ENCODE results near the gene SLC22A9. TPM values are rescaled to one million over a fixed set of nuclear protein-coding genes. Genes with fewer than 3 reads are reported as not detected.

The SLC22A9 gene
- total RNA-seq, 6 donors from 2014 or later, result not detected

- WGBS, 2 donors, result 71 to 72% methylated on average over 1 of the region's 1 CpG
- DNase-seq (no peak), ATAC-seq (ENCODE audit: low FRiP score in 2 of 2) (no peak)
- no peak overlapping the region for H3K4me3 ChIP-seq
- peaks cover 0 to 3% (median 0%) of the 10 kb centered on the region in 4 donors for H3K9me3 ChIP-seq
- no peak overlapping the region for H3K27ac ChIP-seq
- TF ChIP-seq EP300 (IDR thresholded peaks at IDR 0.05) (no peak), CTCF (IDR thresholded peaks at IDR 0.05) (no peak), POLR2AphosphoS5 (IDR thresholded peaks at IDR 0.05) (no peak), POLR2A (IDR thresholded peaks at IDR 0.05) (no peak)
- H3K4me1 ChIP-seq, result no peaks in the 10 kb centered on the region
- H3K27me3 ChIP-seq, result no peaks in the 10 kb centered on the region
- H3K36me3 ChIP-seq, result no peaks in the 10 kb centered on the region
Observed at GRCh38 chr11:63362196-63362793, 7.3 kb upstream of the SLC22A9 start.

- H3K4me3 ChIP-seq, result no peak overlapping the region
- no peak for ATAC-seq (ENCODE audit: low FRiP score in 2 of 2)
Observed at GRCh38 chr11:63369971-63370588, 495 bp downstream of the SLC22A9 start.

GRCh38 chr11:63371396-63371795 lies 1.8 kb downstream of the SLC22A9 start:
- Histone ChIP-seq H3K4me3 (no peak overlapping the region), H3K9me3 (no peaks in the 10 kb centered on the region), H3K36me3 (no peaks in the 10 kb centered on the region), H3K27ac (no peak overlapping the region), H3K27me3 (no peaks in the 10 kb centered on the region), H3K4me1 (no peaks in the 10 kb centered on the region)
- ATAC-seq (ENCODE audit: low FRiP score in 2 of 2) (no peak), DNase-seq (no peak)
- TF ChIP-seq CTCF (IDR thresholded peaks at IDR 0.05) (no peak), POLR2A (IDR thresholded peaks at IDR 0.05) (no peak), POLR2AphosphoS5 (IDR thresholded peaks at IDR 0.05) (no peak), EP300 (IDR thresholded peaks at IDR 0.05) (no peak)
- 80% methylated on average over 2 of the region's 2 CpGs for WGBS, 2 donors

More at GRCh38 chr11:63369971-63370588, 495 bp downstream of the SLC22A9 start:
- H3K4me1 ChIP-seq, result no peaks in the 10 kb centered on the region
- no peaks in the 10 kb centered on the region for H3K36me3 ChIP-seq
- TF ChIP-seq POLR2A (IDR thresholded peaks at IDR 0.05), result no peak
- TF ChIP-seq EP300 (IDR thresholded peaks at IDR 0.05), result no peak
- TF ChIP-seq CTCF (IDR thresholded peaks at IDR 0.05), result no peak
- no peak for TF ChIP-seq POLR2AphosphoS5 (IDR thresholded peaks at IDR 0.05)
- 87 to 90% methylated on average over 7 of the region's 7 CpGs for WGBS, 2 donors
- DNase-seq, result no peak
- no peaks in the 10 kb centered on the region for H3K27me3 ChIP-seq
- no peaks in the 10 kb centered on the region for H3K9me3 ChIP-seq
- H3K27ac ChIP-seq, result no peak overlapping the region

- Histone ChIP-seq H3K4me3 (no peak overlapping the region), H3K4me1 (no peaks in the 10 kb centered on the region), H3K36me3 (no peaks in the 10 kb centered on the region), H3K27ac (no peak overlapping the region), H3K27me3 (no peaks in the 10 kb centered on the region), H3K9me3 (no peaks in the 10 kb centered on the region)
- TF ChIP-seq POLR2A (IDR thresholded peaks at IDR 0.05) (no peak), EP300 (IDR thresholded peaks at IDR 0.05) (no peak), CTCF (IDR thresholded peaks at IDR 0.05) (no peak), POLR2AphosphoS5 (IDR thresholded peaks at IDR 0.05) (no peak)
- no peak for DNase-seq
- no peak for ATAC-seq (ENCODE audit: low FRiP score in 2 of 2)
- 45 to 52% methylated on average over 2 of the region's 2 CpGs for WGBS, 2 donors
Observed at GRCh38 chr11:63375434-63375833, 5.8 kb downstream of the SLC22A9 start.

GRCh38 chr11:63380130-63380529 lies 10.5 kb downstream of the SLC22A9 start:
- no peaks in the 10 kb centered on the region for H3K9me3 ChIP-seq
- H3K4me1 ChIP-seq, result no peaks in the 10 kb centered on the region
- H3K27ac ChIP-seq, result no peak overlapping the region
- DNase-seq (no peak), ATAC-seq (ENCODE audit: low FRiP score in 2 of 2) (no peak)
- WGBS, 2 donors, result 38 to 62% methylated on average over 2 of the region's 2 CpGs
- TF ChIP-seq POLR2AphosphoS5 (IDR thresholded peaks at IDR 0.05) (no peak), CTCF (IDR thresholded peaks at IDR 0.05) (no peak)
- H3K27me3 ChIP-seq, result no peaks in the 10 kb centered on the region
- H3K36me3 ChIP-seq, result no peaks in the 10 kb centered on the region
- H3K4me3 ChIP-seq, result no peak overlapping the region
